Measurements from ENCODE around the gene ASIC3.

DNA sequence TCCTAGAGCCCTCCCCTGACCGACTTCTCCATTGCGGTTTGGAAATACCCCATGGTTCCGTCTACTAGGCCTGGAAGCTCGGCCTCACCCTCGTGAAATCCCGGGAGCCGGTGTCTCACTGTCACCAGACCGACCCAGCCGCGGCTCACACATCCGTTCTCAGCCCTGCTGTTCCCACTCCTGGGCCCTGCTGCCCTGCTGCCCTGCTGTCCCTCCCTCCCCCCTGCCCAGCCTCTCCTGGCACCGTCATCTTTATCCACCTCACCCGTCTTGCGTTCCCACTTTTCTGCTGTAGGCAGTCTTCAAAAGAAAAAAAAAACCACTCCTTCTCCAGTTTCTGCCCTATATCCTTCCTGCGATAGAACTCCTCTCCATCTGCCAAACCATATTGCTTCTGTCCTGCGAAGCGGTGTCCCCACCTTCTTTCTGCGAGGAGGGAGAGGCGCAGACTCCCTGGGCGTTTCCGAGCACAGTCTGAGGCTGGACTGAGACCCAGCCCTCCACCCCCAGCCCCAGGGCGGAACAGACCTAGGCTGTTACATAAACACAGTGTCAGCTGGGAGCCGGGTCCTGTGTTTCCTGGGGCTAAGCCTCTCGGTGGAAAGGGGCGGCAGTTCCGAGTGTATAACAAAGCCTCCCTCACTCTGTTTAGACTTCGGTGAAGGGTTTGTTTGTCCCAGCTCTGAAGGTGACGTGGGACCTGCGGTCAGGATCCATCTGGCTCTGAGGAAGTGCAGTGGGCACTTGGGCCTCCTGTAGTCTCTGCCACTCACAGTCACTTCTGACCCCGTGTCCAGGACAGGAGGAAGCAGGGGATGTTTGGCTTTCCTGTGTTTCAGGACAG is 40.7 kb downstream of the ASIC3 start:
- TF ChIP-seq, protein P1, sequence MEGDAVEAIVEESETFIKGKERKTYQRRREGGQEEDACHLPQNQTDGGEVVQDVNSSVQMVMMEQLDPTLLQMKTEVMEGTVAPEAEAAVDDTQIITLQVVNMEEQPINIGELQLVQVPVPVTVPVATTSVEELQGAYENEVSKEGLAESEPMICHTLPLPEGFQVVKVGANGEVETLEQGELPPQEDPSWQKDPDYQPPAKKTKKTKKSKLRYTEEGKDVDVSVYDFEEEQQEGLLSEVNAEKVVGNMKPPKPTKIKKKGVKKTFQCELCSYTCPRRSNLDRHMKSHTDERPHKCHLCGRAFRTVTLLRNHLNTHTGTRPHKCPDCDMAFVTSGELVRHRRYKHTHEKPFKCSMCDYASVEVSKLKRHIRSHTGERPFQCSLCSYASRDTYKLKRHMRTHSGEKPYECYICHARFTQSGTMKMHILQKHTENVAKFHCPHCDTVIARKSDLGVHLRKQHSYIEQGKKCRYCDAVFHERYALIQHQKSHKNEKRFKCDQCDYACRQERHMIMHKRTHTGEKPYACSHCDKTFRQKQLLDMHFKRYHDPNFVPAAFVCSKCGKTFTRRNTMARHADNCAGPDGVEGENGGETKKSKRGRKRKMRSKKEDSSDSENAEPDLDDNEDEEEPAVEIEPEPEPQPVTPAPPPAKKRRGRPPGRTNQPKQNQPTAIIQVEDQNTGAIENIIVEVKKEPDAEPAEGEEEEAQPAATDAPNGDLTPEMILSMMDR (IDR thresholded peaks at IDR 0.05; ENCODE audit: low read length): no peak
- TF ChIP-seq EZH2phosphoT487 (IDR thresholded peaks at IDR 0.05; ENCODE audit: low read length): no peak

All from MM.1S (cell line).